PC-3 (cell line): ENCODE results near the gene SLCO2B1. TPM values are rescaled to one million over a fixed set of nuclear protein-coding genes. Genes with fewer than 3 reads are reported as not detected.

ENCODE experiments used
- ATAC-seq: fragments of 200-7000 bp; cut with Tn5 transposase; 2 replicates; pipeline ENCODE4 v1.9.1; 2020; ENCODE audit warnings: mild to moderate bottlenecking, moderate library complexity
- BruUV-seq: library from RNA; stranded (reverse); fragments of 400-500 nt; replicated peaks from 2 replicates; lab custom pipeline; 2021; lab: Mats Ljungman, UMichigan
- CTCF ChIA-PET: fragments of 300-600 bp; sonication (Branson Sonifier 250); formaldehyde crosslinking; loops from one replicate; lab custom pipeline; 2022; ENCODE audit warnings: antibody characterized with exemption; lab: Charles Lee
- POLR2A ChIA-PET: fragments of 300-600 bp; sonication (Branson Sonifier 250); formaldehyde crosslinking; loops from one replicate; lab custom pipeline; 2022; ENCODE audit warnings: antibody characterized with exemption; ENCODE audit not compliant: unreplicated experiment; lab: Charles Lee
- DNase-seq: peaks from one replicate; pipeline ENCODE4 v3.0.0-alpha.2; 2015
- H2AFZ ChIP-seq: fragments of 300-600 bp; sonication (generic); 2 replicates; pipeline ENCODE4 v1.6.0; 2016; ENCODE audit warnings: antibody characterized with exemption, low read length
- H3F3A ChIP-seq: fragments of 300-600 bp; sonication (generic); one replicate; pipeline ENCODE4 v1.6.0; 2017; ENCODE audit warnings: antibody characterized with exemption, low read length, control low read depth, mild to moderate bottlenecking; ENCODE audit not compliant: unreplicated experiment
- H3K27ac ChIP-seq: fragments of 300-600 bp; sonication (generic); 2 replicates; pipeline ENCODE4 v1.5.1; 2016; ENCODE audit warnings: mild to moderate bottlenecking, low read length
- H3K27me3 ChIP-seq: fragments of 300-600 bp; sonication (generic); 2 replicates; pipeline ENCODE4 v1.6.1; 2016; ENCODE audit warnings: low read length, mixed read lengths
- H3K36me3 ChIP-seq: fragments of 300-600 bp; sonication (generic); 2 replicates; pipeline ENCODE4 v1.6.1; 2016; ENCODE audit warnings: low read depth, mixed run types, low read length, mixed read lengths
- H3K4me1 ChIP-seq: fragments of 300-600 bp; sonication (generic); 2 replicates; pipeline ENCODE4 v1.5.1; 2016; ENCODE audit warnings: low read length; ENCODE audit not compliant: insufficient read depth
- H3K4me2 ChIP-seq: fragments of 300-600 bp; sonication (generic); 2 replicates; pipeline ENCODE4 v1.6.0; 2016; ENCODE audit warnings: low read length
- H3K4me3 ChIP-seq: fragments of 300-600 bp; sonication (generic); 2 replicates; pipeline ENCODE4 v1.5.1; 2016; ENCODE audit warnings: mild to moderate bottlenecking, low read length, mixed read lengths
- H3K79me2 ChIP-seq: fragments of 300-600 bp; sonication (generic); 2 replicates; pipeline ENCODE4 v1.6.1; 2017; ENCODE audit warnings: low read length, mixed read lengths
- H3K9ac ChIP-seq: fragments of 300-600 bp; sonication (generic); 2 replicates; pipeline ENCODE4 v1.6.0; 2016; ENCODE audit warnings: mild to moderate bottlenecking, low read length
- H3K9me2 ChIP-seq: fragments of 300-600 bp; sonication (generic); replicated peaks from 2 replicates; pipeline ENCODE4 v1.6.1; 2016; ENCODE audit warnings: mixed run types, low read length, mixed read lengths
- H3K9me3 ChIP-seq: fragments of 300-600 bp; sonication (generic); 2 replicates; pipeline ENCODE4 v1.6.1; 2016; ENCODE audit warnings: low read length, mixed read lengths
- H4K20me1 ChIP-seq: fragments of 300-600 bp; sonication (generic); 2 replicates; pipeline ENCODE4 v1.6.1; 2016; ENCODE audit warnings: low read length, mixed read lengths
- CTCF ChIP-seq: fragments of 300-600 bp; sonication (generic); conservative IDR thresholded peaks from 2 replicates; pipeline ENCODE4 v1.5.1; 2017; ENCODE audit warnings: antibody characterized with exemption, low read depth, mild to moderate bottlenecking, low read length
- EZH2 ChIP-seq: fragments of 300-600 bp; sonication (generic); IDR thresholded peaks from one replicate; pipeline ENCODE4 v1.6.1; 2017; ENCODE audit warnings: antibody characterized with exemption, mild to moderate bottlenecking, low read length; ENCODE audit not compliant: unreplicated experiment
- EZH2phosphoT487 ChIP-seq: fragments of 300-600 bp; sonication (generic); IDR thresholded peaks from 2 replicates; pipeline ENCODE4 v1.6.1; 2018; ENCODE audit warnings: mild to moderate bottlenecking, antibody characterized with exemption, low read length, borderline replicate concordance
- intact Hi-C: fragments of 100-400 bp; cut with micrococcal nuclease; formaldehyde crosslinking; loops from 2 replicates; pipeline ENCODE4 v1.9.0; 2023
- total RNA-seq: library from RNA; depleted of rRNA; stranded (reverse); fragments of >200 nt; gene quantifications from 2 replicates; pipeline ENCODE4 v1.2.3, GENCODE V29; 2014

SLCO2B1 gene
- total RNA-seq, 1 experiment from 2014 or later = not detected

GRCh38 chr11:75246671-75247350 is 95.9 kb downstream of the SLCO2B1 start:
- H3K9ac ChIP-seq = no peak overlapping the region
- CTCF ChIA-PET = interaction anchor here (0.8 kb wide), 1 partner anchor 104 kb away, joined by 8 read pairs; no protein-coding TSS in a partner anchor
- ATAC-seq = no peak

GRCh38 chr11:75248924-75249256 is 98.0 kb downstream of the SLCO2B1 start:
- H2AFZ ChIP-seq = no peak overlapping the region
- POLR2A ChIA-PET = no interaction called here
- no peak overlapping the region for H3K9ac ChIP-seq
- H3K27ac ChIP-seq = no peak overlapping the region
- CTCF ChIA-PET = interaction anchor here (0.5 to 1.6 kb wide), 15 partner anchors 22 to 638 kb away, joined by 3 to 24 read pairs (median 5); partner anchors contain the start of genes NEU3, SPCS2 and XRRA1
- no peaks in the 10 kb centered on the region for H3K79me2 ChIP-seq
- ATAC-seq (no peak), DNase-seq (no peak)
- H3K9me2 ChIP-seq = no peaks in the 10 kb centered on the region
- no peaks in the 10 kb centered on the region for H3K9me3 ChIP-seq
- TF ChIP-seq EZH2phosphoT487 = no peak
- no peak; the same call in 1 of the 2 replicates for TF ChIP-seq CTCF
- no peak overlapping the region for H3K4me2 ChIP-seq
- intact Hi-C loops = loop anchor here (1.0 kb wide), 4 partner anchors 105 to 320 kb away; no protein-coding TSS in a partner anchor
- no TSS peak for BruUV-seq
- H4K20me1 ChIP-seq = no peaks in the 10 kb centered on the region
- H3K36me3 ChIP-seq = no peaks in the 10 kb centered on the region; the same call in 1 of the 2 replicates
- H3F3A ChIP-seq = no peaks in the 10 kb centered on the region
- peaks cover 21% of the 10 kb centered on the region for H3K27me3 ChIP-seq
- H3K4me1 ChIP-seq = no peaks in the 10 kb centered on the region
- no peak overlapping the region for H3K4me3 ChIP-seq

More at GRCh38 chr11:75246671-75247350, 95.9 kb downstream of the SLCO2B1 start:
- H3K36me3 ChIP-seq = no peaks in the 10 kb centered on the region; the same call in 1 of the 2 replicates
- intact Hi-C loops = no loop called here
- H3K27me3 ChIP-seq = peaks cover 34% of the 10 kb centered on the region
- H3K79me2 ChIP-seq = no peaks in the 10 kb centered on the region
- POLR2A ChIA-PET = no interaction called here
- H3K9me2 ChIP-seq = no peaks in the 10 kb centered on the region
- H3F3A ChIP-seq = no peaks in the 10 kb centered on the region
- H3K4me2 ChIP-seq = no peak overlapping the region
- no peak overlapping the region for H3K27ac ChIP-seq
- peaks cover 4% of the 10 kb centered on the region; the same call in 1 of the 2 replicates for H3K4me1 ChIP-seq
- H3K4me3 ChIP-seq = no peak overlapping the region
- no peaks in the 10 kb centered on the region for H4K20me1 ChIP-seq
- BruUV-seq = no TSS peak
- H3K9me3 ChIP-seq = no peaks in the 10 kb centered on the region
- H2AFZ ChIP-seq = no peak overlapping the region
- TF ChIP-seq EZH2phosphoT487 (no peak), EZH2 (no peak), CTCF (no peak)
- no peak for DNase-seq

- no peaks in the 10 kb centered on the region for H3K9me3 ChIP-seq
- ChIA-PET POLR2A (no interaction called here), CTCF (interaction anchor here (0.6 to 1.3 kb wide), 2 partner anchors 227 to 319 kb away, joined by 3 read pairs; no protein-coding TSS in a partner anchor)
- no peak overlapping the region for H3K4me3 ChIP-seq
- ATAC-seq (no peak), DNase-seq (no peak)
- no peaks in the 10 kb centered on the region for H3K79me2 ChIP-seq
- BruUV-seq = no TSS peak
- H3K9me2 ChIP-seq = no peaks in the 10 kb centered on the region
- H3K4me2 ChIP-seq = no peak overlapping the region
- intact Hi-C loops = no loop called here
- H3K36me3 ChIP-seq = no peaks in the 10 kb centered on the region; the same call in 1 of the 2 replicates
- H3K27me3 ChIP-seq = peaks cover 21% of the 10 kb centered on the region
- no peaks in the 10 kb centered on the region for H3F3A ChIP-seq
- TF ChIP-seq CTCF (no peak), EZH2phosphoT487 (no peak), EZH2 (no peak)
- H2AFZ ChIP-seq = no peak overlapping the region
- H3K4me1 ChIP-seq = no peaks in the 10 kb centered on the region
- no peak overlapping the region for H3K27ac ChIP-seq
- no peaks in the 10 kb centered on the region for H4K20me1 ChIP-seq
- no peak overlapping the region for H3K9ac ChIP-seq
These were observed 98.8 kb downstream of the SLCO2B1 start for GRCh38 chr11:75249704-75250103.
